GM10847 (cell line): Measurements from ENCODE around the gene BBS12.

Source experiments
- POLR2A ChIP-seq: IDR thresholded peaks from 2 replicates; pipeline ENCODE4 v1.6.1; 2011; ENCODE audit not compliant: insufficient read length; ENCODE audit errors: extremely low read depth

The BBS12 gene

GRCh38 chr4:122746485-122746965 lies 14.0 kb downstream of the BBS12 start:
- no peak for TF ChIP-seq POLR2A

- no peak for TF ChIP-seq POLR2A
These were observed 14.6 kb downstream of the BBS12 start for GRCh38 chr4:122747068-122747467.

- TF ChIP-seq POLR2A = no peak
These were observed 15.4 kb downstream of the BBS12 start for GRCh38 chr4:122747883-122748282.

GRCh38 chr4:122749704-122750454 lies 17.4 kb downstream of the BBS12 start:
- TF ChIP-seq POLR2A = no peak

- no peak for TF ChIP-seq POLR2A
These were observed 23.2 kb downstream of the BBS12 start for GRCh38 chr4:122755675-122756074.

- TF ChIP-seq POLR2A = no peak
These were observed 25.5 kb downstream of the BBS12 start for GRCh38 chr4:122758033-122758432.

GRCh38 chr4:122759639-122760310 lies 27.3 kb downstream of the BBS12 start:
- no peak for TF ChIP-seq POLR2A

GRCh38 chr4:122762520-122762919 lies 30.0 kb downstream of the BBS12 start:
- TF ChIP-seq POLR2A = no peak

GRCh38 chr4:122762966-122763716 lies 30.6 kb downstream of the BBS12 start:
- TF ChIP-seq POLR2A = no peak

- no peak for TF ChIP-seq POLR2A
These were observed 31.7 kb downstream of the BBS12 start for GRCh38 chr4:122764071-122764820.

GRCh38 chr4:122764821-122765215 lies 32.3 kb downstream of the BBS12 start:
- no peak for TF ChIP-seq POLR2A

GRCh38 chr4:122765692-122766352 lies 33.3 kb downstream of the BBS12 start:
- TF ChIP-seq POLR2A = no peak

GRCh38 chr4:122766353-122766705 lies 33.8 kb downstream of the BBS12 start:
- no peak for TF ChIP-seq POLR2A

- TF ChIP-seq POLR2A = no peak
These were observed 34.4 kb downstream of the BBS12 start for GRCh38 chr4:122766950-122767349.

GRCh38 chr4:122771724-122772123 lies 39.2 kb downstream of the BBS12 start:
- no peak for TF ChIP-seq POLR2A
